HG02623 (cell line): ENCODE data around the gene GNE.
"Not testable (repeated sequence)": the region's sequence is repeated elsewhere in the genome, so short reads cannot be mapped to it uniquely, and the experiment has no call there.

Experiments
- ATAC-seq: cut with Tn5 transposase; IDR thresholded peaks from one replicate; pipeline ENCODE4 v1.9.1; 2021; ENCODE audit warnings: moderate library complexity; ENCODE audit not compliant: unreplicated experiment

Gene GNE

GRCh38 chr9:36208521-36209253, 49.6 kb downstream of the GNE start:
- ATAC-seq, result no peak

GRCh38 chr9:36207546-36208012, 50.7 kb downstream of the GNE start:
- ATAC-seq, result no peak

- no peak for ATAC-seq
These were observed 51.2 kb downstream of the GNE start for GRCh38 chr9:36207016-36207415.

GRCh38 chr9:36204906-36205547, 53.2 kb downstream of the GNE start:
- no peak for ATAC-seq

GRCh38 chr9:36194326-36195000, 63.8 kb downstream of the GNE start:
- ATAC-seq, result no peak

- no peak for ATAC-seq
These were observed 65.2 kb downstream of the GNE start for GRCh38 chr9:36193023-36193422.

- no peak for ATAC-seq
These were observed 66.1 kb downstream of the GNE start for GRCh38 chr9:36192196-36192595.

GRCh38 chr9:36191686-36192085, 66.6 kb downstream of the GNE start:
- ATAC-seq, result no peak

- peak; percentile 2 for ATAC-seq
These were observed 67.0 kb downstream of the GNE start for GRCh38 chr9:36191290-36191645.

GRCh38 chr9:36190388-36191289, 67.6 kb downstream of the GNE start, which contains the start of gene CLTA:
TSS of gene CLTA (plus strand) at chr9:36190921. CDS start at chr9:36191057, 136 bp downstream.
- ATAC-seq, result peak; percentile 98

- no peak for ATAC-seq
These were observed 68.3 kb downstream of the GNE start for GRCh38 chr9:36189976-36190375.

- no peak for ATAC-seq
These were observed 70.0 kb downstream of the GNE start for GRCh38 chr9:36188212-36188611.

GRCh38 chr9:36187414-36187813, 70.8 kb downstream of the GNE start:
- no peak for ATAC-seq

- not testable (repeated sequence) for ATAC-seq
These were observed 78.0 kb downstream of the GNE start for GRCh38 chr9:36180243-36180642.

GRCh38 chr9:36177571-36177970, 80.7 kb downstream of the GNE start:
- no peak for ATAC-seq

- ATAC-seq, result not testable (repeated sequence)
These were observed 81.8 kb downstream of the GNE start for GRCh38 chr9:36176496-36176895.

- not testable (repeated sequence) for ATAC-seq
These were observed 83.0 kb downstream of the GNE start for GRCh38 chr9:36175209-36175608.

- no peak for ATAC-seq
These were observed 83.5 kb downstream of the GNE start for GRCh38 chr9:36174731-36175130.

- no peak for ATAC-seq
These were observed 84.0 kb downstream of the GNE start for GRCh38 chr9:36174271-36174670.

- ATAC-seq, result no peak
These were observed 84.4 kb downstream of the GNE start for GRCh38 chr9:36173861-36174260.

GRCh38 chr9:36170531-36170930, 87.7 kb downstream of the GNE start:
- no peak for ATAC-seq
